Measurements from ENCODE around the gene TMEM120B. TPM values are rescaled to one million over a fixed set of nuclear protein-coding genes. Genes with fewer than 3 reads are reported as not detected.
"Not testable (repeated sequence)": the region's sequence is repeated elsewhere in the genome, so short reads cannot be mapped to it uniquely, and the experiment has no call there.

The TMEM120B gene
- total RNA-seq, 1 donor from 2014 or later, result 8.6 TPM

DNA sequence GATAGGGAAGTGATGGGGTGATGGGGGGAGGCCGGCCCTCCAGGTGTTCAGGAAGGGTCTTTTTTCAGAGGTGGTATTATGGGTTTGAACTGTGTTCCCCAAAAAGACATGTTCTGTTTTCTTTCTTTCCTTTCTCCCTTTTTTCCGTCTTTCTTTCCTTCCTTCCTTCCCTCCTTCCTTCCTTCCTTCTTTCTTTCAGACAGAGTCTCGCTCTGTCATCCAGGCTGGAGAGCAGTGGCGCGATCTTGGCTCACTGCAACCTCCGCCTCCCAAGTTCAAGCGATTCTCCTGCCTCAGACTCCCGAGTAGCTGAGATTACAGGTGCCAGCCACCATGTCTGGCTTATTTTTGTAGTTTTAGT, 3.5 kb upstream of the TMEM120B start:
- DNase-seq (ENCODE audit: low read depth, low spot score), result not testable (repeated sequence)

DNA sequence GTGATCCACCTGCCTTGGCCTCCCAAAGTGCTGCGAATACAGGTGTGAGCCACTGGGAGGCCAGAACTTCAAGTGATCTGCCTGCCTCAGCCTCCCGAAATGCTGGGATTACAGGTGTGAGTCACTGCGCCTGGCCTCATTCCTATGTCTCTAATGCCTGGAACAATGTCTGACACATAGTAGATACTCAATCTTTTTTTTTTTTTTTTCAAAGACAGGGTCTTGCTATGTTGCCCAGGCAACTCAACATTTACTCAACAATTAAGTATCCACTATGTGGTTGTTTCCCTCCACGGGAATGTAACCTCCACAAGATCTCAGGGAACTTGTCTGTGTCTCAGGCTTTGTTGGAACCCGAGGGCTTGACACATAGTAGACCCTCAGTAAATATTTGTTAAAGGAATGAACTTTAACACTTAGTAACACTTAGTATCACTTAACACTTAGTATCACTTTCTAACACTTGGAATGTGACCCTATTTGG, 3.0 kb upstream of the TMEM120B start:
- DNase-seq (ENCODE audit: low read depth, low spot score), result no peak

GRCh38 chr12:121711361-121712189, 977 bp upstream of the TMEM120B start:
- no peak for DNase-seq (ENCODE audit: low read depth, low spot score)

DNA sequence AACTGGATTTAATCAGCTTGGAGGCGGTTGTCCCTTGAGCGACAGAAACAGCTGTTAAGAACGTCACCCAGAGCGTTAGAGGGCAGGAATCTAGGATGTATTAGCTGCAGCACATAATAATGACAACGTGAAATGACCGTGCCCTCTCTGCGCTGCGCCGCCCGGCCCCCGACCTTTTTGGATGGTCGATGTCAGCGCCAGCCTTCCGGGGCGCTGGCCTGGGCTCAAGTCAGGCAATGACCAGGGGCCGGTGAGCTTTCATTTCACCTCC, 427 bp upstream of the TMEM120B start:
- no peak for DNase-seq (ENCODE audit: low read depth, low spot score)

- no peak for DNase-seq (ENCODE audit: low read depth, low spot score)
Observed at GRCh38 chr12:121713257-121713777, 765 bp downstream of the TMEM120B start.

GRCh38 chr12:121713793-121714192, 1.2 kb downstream of the TMEM120B start:
- no peak for DNase-seq (ENCODE audit: low read depth, low spot score)

DNA sequence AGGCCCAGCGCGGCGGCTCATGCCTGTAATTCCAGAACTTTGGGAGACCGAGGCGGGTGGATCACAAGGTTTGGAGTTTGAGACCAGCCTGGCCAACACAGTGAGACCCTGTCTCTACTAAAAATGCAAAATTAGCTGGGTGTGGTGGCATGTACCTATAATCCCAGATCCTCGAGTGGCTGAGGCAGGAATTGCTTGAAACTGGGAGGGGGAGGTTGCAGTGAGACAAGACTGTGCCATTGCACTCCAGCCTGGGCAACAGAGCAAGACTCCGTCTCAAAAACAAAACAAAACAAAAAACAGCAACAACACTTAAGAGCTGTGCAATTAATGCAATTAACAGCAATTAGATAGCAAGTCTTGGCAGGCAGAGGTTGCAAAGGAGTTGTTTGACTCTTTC, 2.5 kb downstream of the TMEM120B start:
- not testable (repeated sequence) for DNase-seq (ENCODE audit: low read depth, low spot score)

DNA sequence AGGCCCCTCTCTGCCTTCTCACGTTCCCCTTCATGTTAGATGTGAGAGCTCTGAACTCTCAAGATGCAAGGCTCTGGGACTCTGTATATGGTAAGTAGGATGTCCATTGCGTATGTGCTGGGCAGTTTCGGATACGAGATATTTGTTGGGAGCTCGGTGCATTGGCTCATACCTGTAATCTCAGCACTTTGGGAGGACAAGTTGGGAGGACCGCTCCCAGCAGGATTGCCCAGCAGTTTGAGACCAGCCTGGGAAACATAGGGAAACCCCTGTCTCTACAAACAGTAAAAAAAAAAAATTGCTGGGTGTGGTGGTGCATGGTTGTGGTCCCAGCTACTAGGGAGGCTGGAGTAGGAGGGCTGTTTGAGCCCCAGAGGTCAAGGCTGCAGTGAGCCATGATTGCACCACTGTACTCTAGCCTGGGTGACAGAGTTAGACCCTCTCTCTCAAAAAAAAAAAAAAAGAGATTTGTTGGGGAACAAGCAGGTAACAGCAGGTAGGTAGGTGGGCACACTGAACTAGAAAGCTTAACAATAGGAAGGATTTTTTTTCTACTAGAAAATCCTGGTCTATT, 3.4 kb downstream of the TMEM120B start:
- no peak for DNase-seq (ENCODE audit: low read depth, low spot score)

- no peak for DNase-seq (ENCODE audit: low read depth, low spot score)
Observed at GRCh38 chr12:121717041-121717699, 4.6 kb downstream of the TMEM120B start.

- DNase-seq (ENCODE audit: low read depth, low spot score), result no peak
Observed at GRCh38 chr12:121718653-121719239, 6.2 kb downstream of the TMEM120B start.

DNA sequence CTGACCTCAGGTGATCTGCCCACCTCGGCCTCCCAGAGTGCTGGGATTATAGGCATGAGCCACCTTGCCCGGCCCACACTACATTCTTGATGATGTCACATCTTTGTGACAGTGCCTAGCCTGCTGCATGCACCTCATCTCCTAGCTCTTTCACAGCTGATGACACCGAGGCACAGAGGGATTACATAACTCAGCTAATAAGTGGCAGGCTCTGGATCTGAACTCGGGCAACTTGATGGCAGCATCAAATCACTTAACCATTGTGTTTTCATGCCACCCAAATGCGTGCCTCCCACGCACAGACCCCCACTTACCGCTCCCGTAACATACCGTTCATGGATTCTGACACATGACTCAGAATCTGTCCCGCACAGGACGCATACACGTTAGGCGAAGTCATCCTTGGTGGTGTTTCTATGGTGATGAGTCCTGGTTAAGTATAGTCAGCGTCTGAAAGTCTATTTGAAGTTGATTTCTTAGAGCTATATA, 7.4 kb downstream of the TMEM120B start:
- no peak for DNase-seq (ENCODE audit: low read depth, low spot score)

- no peak for DNase-seq (ENCODE audit: low read depth, low spot score)
Observed at GRCh38 chr12:121720762-121721161, 8.2 kb downstream of the TMEM120B start.

- no peak for DNase-seq (ENCODE audit: low read depth, low spot score)
Observed at GRCh38 chr12:121722511-121722910, 10.0 kb downstream of the TMEM120B start.

DNA sequence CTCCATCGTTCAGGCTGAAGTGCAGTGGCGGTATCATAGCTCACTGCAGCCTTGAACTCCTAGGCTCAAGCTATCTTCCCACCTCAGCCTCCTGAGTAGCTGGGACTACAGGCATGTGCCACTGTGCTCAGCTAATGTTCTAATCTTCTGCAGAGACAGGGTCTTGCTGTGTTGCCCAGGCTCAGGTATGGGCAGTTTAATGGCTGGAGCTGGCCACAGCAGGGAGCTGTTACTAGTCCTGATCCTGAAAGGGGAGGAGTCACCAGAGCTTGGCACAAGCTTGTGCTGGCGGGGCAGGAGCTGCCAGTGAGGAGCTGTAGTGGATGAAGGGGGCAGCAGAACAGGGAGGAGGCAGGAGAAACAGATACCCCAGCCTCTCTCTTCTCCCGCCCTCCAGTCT, 10.6 kb downstream of the TMEM120B start:
- DNase-seq (ENCODE audit: low read depth, low spot score), result no peak

GRCh38 chr12:121724925-121725324, 12.4 kb downstream of the TMEM120B start:
- no peak for DNase-seq (ENCODE audit: low read depth, low spot score)

DNA sequence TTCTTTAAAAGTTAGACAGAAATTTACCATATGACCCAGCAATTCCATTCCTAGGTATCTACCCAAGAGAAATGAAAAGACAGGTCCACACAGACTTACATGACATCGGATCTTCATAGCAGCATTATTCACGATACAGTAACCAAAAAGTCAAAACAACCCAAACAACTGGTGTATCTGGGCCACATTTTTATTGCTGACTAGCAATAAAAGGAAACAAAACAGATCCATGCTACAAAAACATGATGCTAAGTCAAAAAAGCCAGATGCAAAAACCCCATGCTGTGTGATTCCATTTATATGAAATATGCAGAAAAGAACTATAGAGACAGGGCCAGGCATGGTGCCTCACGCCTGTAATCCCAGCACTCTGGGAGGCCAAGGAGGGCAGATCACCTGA, 12.9 kb downstream of the TMEM120B start:
- DNase-seq (ENCODE audit: low read depth, low spot score), result no peak

DNA sequence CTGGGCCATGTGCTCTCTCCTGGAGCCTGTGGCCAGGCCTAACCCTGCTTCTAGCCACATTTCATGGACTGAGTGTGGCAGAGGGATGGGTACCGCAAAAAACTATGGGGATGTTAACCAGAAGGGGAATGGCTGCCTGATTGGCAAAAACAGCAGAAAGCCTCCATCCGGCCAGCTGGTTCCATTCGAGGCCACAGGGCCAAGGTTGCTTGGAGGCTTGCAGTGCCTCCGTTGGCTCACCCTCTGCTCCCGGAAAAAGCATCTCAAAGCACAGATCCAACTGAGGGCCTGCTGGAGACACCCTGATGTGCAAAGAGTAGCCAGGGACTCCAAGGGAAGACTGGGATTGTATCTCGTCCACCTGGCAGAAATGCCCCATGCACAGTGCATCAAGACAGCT, 16.5 kb downstream of the TMEM120B start:
- DNase-seq (ENCODE audit: low read depth, low spot score), result no peak

DNA sequence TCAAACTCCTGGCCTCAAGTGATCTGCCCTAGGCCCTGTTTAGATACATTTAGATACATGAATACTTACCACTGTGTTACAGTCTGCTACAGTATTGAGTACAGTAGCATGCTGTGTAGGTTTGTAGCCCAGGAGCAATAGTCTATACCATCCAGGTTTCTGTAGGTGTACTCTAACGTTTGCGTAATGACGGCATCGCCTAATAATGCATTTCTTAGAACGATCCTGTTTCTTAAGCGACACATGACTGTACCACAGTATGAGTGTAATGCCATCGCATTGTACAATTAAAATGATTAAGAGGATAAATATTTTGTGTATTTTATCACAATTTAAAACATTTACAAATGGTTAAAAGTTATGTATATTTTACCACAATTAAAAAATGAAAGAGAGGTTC, 18.9 kb downstream of the TMEM120B start:
- DNase-seq (ENCODE audit: low read depth, low spot score), result no peak

GRCh38 chr12:121733849-121734248, 21.3 kb downstream of the TMEM120B start:
- DNase-seq (ENCODE audit: low read depth, low spot score), result no peak

GRCh38 chr12:121738340-121738858, 25.8 kb downstream of the TMEM120B start:
- no peak for DNase-seq (ENCODE audit: low read depth, low spot score)

GRCh38 chr12:121740847-121741246, 28.3 kb downstream of the TMEM120B start:
- no peak for DNase-seq (ENCODE audit: low read depth, low spot score)

DNA sequence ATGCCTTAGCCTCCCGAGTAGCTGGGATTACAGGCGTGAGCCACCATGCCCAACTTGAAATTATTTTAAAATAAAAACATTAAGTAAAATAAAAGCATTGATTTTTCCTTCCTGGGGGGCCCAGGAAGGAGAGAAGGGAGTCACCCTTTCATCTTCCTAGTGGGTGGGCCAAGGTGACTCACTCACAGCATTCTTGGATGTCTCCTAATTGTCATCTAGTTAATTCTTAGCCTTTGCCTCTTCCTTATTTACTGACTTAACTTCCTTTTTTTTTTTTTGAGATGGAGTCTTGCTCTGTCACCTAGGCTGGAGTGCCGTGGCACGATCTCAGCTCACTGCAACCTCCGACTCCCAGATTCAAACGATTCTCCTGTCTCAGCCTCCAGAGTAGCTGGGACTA, 29.2 kb downstream of the TMEM120B start:
- DNase-seq (ENCODE audit: low read depth, low spot score), result no peak
